HG02798 (cell line): ENCODE results near the gene AOPEP.

ENCODE experiments used
- ATAC-seq: cut with Tn5 transposase; IDR thresholded peaks from one replicate; pipeline ENCODE4 v1.9.1; 2021; ENCODE audit warnings: mild to moderate bottlenecking; ENCODE audit not compliant: unreplicated experiment, poor library complexity

Gene AOPEP

DNA sequence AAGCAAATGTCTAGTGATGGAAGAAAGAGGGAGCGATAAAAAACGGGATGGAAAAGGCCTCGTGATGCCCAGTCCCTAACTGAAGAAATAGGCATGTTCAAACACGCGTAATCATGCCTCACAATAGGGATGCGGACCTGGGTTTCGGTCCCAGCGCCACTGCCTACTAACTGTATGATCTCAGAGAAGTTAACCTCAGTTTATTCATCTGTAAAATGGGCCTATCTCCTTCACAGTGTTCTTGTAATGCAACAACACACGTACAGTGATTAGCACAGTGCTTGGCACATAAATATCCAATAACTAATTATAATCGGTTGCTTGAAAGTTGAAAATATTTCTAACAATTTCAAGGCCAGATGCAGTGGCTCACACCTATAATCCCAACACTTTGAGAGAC is 409.3 kb downstream of the AOPEP start:
- ATAC-seq: no peak
